ENCODE data around the gene RAI2. TPM values are rescaled to one million over a fixed set of nuclear protein-coding genes. Genes with fewer than 3 reads are reported as not detected.

The RAI2 gene
- total RNA-seq = not detected in 2 replicates

GRCh38 chrX:17860811-17861488 is at the start of gene RAI2:
TSS of gene RAI2 (minus strand) at chrX:17861298. CDS start at chrX:17802010, 59,288 bp downstream.

Other genes with a start within 250 kb of the RAI2 start
- gene SCML1, start 123.8 kb downstream of the RAI2 start, total RNA-seq = 6.7 and 9.9 TPM in 2 replicates